ENCODE measurements around the gene CALY.

The CALY gene

DNA sequence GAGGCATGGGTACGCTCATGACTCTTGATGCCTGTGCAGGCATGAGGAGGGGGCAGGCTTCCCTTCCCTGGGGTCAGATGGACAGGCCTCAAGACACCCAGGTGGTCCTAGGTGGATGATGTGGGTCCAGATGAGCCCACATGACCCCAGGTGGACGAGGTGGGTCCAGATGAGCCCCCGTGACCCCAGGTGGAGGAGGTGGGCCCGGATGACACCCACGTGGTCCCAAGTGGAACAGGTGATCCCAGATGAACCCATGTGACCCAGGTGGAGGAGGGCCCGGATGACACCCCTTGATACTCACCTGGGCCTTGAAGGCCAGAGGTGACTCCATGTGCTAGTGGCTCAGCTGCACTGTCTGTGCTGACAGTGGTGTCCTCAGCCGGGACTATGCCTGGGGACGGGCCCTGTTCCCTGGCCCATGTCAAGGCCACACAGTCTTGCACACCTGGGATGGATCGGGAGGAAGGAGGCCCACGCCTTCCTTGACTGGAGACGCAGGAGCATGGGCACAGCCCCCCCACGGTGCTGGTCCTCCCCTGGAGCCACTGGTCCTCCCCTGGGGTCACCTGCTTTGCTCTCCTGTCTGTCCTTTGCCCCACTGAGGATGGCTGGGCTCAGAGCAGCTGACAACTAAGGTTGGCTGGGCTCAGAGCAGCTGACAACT lies 13.7 kb upstream of the CALY start:
- no peak for DNase-seq

DNA sequence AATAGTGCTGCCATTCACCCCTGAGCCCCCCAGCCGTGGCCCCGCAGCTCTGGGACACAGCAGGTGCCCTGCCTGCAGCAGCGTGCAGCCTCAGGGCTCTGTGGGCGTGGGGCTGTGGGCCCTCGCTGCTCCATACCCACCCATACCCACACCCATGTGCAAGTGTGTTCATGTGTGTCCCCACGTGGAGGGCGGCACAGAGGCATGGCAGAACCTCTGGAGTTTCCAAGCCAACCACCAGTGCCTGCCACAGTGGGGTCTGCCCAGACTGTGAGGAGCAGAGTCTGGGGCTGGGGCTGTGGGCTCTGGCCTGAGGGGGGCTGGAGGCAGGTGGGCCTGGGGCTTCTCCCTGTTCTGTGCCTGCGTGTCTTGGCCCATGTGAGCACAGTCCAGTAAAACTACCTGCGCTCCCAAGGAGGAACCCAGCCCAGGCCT lies 12.9 kb upstream of the CALY start:
- no peak for DNase-seq

DNA sequence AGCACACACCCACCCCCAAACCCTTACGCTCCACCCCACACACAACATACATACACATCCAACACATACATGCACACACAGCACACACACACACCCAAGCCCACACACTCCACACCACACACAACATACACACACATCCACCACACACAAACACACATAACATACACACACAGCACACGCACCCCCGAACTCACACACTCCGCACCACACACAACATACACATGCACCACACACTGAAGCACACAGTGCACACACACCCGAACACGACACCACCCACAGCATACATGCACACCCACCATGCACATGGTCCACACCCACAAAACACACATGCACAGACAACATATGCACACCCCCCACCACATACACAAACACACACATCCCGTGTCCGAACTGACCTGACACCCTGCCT lies 12.5 kb upstream of the CALY start:
- DNase-seq = no peak

DNA sequence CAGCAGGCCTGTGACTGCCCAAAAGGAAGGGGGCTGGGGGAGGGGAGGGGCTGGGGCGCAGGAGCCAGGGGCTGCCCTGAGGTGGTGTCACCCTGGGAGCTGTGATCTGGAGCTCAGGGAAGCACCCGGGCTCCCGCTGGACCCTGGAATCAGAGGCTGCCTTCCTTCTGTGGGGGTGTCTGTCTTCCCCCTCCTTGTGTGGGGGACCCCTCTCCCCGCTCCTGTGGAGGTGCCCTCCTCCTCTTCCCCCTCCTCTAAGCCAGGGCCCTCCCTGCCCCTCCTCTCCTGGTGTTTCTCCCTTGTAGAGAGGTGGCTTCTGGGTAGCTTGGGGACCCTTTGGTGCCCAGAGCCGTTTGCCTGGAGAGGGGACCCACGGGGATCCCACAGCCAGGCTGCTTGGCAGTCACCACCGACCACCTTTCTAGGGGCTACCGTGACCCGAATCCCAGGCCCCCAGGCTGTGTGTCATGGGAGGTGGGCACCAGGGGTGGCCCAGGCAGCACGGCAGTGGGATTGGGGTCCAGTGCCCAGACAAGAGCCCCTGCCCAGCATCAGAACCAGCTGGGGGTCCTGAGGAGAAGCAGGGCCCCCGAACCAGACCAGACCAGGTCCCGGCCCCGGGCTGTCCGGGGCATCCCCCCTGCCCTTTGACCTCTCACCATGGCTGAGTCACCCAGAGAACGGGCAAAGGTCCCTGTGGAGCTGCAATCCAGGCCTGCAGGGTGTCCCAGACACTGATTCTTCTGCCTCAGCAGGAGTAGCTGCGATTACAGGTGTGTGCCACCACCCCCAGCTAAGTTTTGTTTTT lies 11.2 kb upstream of the CALY start:
- no peak for DNase-seq

DNA sequence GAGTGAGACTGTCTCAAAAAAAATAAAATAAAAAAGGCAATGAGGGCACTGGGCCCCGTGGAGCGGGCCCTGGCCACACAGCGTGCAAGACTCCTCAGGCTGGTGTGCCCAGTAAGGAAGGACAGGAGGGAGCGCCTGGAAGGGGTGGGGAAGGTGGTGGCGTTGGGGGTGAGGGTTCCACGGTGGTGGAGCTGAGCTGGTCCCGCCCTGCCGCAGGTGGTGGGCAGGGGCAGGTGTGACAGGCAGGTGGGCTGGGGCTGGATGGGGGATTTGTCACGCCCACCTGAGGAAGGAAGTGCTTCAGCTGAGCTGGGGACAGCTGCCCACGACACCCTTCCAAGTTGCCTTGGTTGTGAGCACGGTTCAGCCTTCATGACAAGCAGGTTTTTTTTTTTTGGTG lies 9.7 kb upstream of the CALY start:
- DNase-seq = no peak

DNA sequence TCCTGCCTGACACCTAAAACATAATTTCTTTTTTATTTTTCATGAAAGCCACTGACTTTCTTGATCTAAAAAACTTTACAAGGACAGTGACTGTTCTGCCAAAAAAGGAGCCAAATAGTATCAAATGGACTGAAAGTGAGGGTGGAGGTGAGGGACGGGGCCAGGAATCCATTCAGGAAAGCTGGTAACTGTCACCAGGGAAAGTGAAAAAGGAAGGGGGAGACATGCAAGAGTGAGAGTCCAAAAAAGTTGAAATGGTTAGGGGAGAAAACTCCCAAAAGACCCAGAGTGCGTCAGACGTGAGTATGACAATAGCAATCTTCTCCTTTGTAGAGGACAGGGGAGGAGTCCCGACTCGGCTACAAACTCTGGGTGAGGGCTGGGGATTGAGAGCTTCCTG lies 7.5 kb upstream of the CALY start:
- no peak for DNase-seq

DNA sequence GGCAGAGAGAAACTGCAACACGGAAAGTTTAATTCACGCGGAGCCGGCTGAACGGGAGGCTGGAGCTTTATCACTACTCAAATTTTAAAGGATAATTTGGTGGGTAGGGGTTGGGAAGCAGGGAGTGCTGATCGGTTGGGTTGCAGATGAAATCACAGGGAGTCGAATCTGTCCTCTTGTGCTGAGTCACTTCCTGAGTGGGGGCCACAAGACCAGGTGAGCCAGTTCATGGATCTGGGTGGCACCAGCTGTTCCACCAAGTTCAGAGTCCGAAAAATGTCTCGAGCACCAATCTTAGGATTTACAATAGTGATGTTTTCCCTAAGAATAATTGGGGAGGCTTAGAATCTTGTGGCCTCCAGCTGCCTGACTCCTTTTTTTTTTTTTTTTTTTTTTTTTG lies 6.9 kb upstream of the CALY start:
- no peak for DNase-seq

DNA sequence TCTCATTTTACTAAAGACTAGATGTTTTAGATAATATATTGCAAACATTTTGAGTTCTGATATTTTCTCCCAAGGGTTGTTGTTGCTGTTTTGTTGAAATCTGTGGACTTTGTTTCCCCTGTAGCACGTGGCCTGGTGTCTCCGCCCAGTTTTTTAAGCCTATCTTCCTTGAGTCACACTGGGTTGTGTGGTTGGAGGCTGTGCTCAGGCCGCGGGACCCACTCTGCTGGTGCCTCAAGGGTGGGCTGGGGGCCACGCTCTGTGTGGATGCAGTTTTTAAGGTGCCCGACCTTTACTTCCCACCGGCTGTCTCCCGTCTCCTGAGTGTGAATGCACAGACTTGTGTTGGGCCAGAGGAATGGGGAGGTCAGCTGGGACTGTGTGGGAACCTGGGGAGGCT lies 6.2 kb upstream of the CALY start:
- no peak for DNase-seq

DNA sequence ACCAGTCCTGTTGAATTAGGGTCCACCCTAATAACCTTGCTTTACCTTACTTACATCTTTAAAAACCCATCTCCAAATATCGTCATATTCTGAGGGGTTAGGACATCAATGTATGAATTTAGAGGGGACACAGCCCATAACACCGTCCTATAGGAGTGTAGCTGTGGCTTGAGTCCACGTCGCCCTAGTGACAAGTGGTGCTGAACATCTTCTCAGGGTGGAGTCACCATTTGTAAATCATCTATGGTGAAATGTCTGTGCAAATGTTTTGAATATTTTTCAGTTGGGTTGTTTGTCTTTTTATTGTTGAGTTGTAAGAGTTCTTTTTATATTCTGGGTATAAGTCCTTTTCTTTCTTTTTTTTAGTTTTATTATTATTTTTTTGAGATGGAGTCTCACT lies 5.3 kb upstream of the CALY start:
- DNase-seq = no peak

DNA sequence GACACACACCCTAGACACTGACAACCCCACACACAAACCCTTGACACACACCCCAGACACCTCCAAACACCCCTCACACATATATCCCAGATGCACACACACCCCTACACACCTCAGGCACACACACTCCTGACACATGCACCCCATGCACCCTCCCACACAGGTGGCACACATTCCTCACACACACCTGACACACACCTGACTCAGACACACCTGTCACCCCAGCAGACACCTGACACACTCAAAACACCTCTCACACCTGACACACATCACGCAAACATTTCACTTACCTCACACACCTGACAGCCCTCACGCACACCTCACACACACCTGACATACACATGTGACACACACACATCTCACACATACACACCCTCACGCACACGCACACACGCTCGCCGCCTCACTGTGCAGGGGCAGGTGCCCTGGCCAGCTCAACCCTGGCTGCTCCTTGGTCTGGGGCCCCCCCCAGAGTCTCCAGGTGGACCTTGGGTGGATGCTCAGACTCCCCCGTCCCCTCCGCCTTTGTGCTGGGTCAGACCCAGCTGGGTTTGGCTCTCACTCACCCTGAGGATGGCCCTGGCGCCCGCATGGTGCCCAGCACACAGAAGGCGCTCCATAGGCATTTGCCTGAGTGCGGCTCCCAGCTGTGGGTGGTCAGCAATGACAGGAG lies 3.1 kb upstream of the CALY start:
- no peak for DNase-seq

DNA sequence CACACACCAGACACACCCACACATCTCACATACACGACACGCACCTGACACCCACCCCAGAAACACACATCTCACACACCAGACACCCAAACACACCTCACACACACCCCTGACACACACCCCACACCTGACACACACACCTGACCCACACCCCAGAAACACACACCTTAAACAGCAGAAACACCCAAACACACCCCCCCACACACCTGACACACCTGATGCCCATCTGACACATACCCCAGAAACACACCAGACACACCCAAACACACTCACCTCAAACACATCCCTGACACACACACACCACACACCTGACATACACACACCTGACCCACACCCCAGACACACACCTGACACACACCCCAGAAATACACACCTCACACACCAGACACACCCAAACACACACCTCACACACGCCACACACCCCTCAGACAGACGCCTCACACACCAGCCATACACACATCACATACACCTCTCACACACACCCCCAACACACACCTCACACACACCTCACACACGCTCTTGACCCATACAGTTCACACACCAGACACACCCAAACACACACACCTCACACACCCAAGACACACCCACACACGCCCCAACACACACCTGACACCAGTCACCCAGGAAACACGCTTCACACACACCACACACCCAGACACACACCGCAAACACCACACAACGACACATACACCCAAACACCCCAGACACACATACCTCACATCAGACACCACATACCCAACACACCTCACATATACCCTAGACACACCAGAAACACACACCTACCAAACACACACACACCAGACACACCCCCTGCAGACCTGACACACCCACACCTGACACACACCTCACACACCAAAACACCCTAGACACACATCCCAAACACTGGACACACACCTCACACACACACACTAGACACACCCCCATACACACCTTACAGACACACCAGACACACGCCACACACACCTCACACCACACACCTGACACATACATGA lies 1.7 kb upstream of the CALY start:
- DNase-seq = no peak

DNA sequence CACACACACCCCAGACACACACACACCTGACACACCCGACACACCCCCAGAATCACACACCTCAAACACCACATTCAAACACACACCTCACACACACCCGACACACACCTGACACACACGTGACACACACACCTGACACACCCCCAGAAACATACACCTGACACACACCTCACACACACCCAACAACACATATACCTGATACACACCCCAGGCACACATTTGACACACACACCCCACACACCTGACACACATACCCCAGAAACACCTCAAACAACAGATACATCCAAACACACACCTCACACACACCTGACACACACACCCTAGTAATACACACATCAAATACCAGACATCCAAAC lies 652 bp upstream of the CALY start:
- DNase-seq = no peak

DNA sequence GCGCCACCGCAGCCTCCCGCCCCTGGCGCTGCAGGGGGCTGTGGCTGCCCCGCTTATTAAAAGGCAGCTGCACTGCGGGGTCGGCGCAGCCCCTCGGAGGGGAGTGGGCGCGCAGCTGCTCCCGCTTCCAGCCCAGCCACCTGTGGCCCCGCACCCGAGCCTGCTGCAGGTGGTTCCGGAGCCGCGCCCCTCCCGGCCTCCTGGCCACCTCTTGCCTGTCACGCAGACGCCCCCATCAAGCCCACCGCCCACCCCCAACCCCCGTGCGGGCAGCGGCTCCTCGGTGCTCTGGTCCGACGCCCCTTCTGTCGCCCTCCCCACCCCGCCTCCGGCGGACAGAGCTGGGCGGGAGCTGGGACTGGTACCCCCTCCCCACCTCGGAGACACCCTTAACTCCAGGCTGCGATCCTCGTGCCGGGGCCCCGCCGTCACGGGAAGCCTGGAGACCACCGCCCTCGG lies 549 bp downstream of the CALY start:
- no peak for DNase-seq

DNA sequence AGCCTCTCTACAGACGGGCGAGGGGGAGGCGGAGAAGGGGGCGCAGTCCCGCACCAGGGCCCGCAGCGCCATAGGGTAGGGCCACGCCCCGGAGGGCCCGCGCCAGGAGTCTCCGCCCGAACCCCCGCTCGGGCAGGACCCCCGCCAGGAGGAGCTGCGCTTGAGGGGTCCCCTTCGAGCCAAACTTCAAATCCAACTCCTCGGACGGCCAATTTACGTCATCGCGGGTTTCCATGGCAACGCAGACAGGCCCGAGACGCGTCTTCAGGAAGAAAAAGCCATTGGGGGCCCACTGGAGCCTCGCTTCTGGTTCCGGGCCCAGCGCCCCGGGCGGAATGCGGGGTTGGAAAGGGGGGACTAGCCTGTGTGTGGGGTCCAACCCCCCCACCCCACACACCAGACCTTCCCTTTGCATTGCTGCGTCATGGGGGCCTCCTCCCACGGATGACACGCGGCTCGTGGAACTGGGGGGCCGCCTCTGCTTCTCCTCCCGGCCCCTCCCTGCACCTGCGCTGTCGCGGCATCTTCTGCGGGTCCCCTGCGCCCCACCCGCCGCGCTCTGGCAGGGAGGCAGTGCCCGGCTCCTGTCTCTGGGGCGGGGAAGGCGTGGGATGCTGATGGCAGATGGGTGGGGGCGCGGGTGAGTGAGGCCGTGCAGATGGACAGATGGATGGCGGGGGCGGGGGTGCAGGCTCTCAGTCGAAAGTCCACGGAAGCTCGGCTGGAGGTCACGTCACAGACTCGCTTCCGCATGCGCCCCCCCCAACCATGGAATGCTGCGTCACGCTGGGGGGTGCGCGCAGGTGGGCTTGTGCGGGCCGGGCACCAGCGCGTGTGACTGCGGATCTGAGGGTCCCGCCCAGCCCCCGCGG lies 1.2 kb downstream of the CALY start:
- DNase-seq = peak; percentile 77

DNA sequence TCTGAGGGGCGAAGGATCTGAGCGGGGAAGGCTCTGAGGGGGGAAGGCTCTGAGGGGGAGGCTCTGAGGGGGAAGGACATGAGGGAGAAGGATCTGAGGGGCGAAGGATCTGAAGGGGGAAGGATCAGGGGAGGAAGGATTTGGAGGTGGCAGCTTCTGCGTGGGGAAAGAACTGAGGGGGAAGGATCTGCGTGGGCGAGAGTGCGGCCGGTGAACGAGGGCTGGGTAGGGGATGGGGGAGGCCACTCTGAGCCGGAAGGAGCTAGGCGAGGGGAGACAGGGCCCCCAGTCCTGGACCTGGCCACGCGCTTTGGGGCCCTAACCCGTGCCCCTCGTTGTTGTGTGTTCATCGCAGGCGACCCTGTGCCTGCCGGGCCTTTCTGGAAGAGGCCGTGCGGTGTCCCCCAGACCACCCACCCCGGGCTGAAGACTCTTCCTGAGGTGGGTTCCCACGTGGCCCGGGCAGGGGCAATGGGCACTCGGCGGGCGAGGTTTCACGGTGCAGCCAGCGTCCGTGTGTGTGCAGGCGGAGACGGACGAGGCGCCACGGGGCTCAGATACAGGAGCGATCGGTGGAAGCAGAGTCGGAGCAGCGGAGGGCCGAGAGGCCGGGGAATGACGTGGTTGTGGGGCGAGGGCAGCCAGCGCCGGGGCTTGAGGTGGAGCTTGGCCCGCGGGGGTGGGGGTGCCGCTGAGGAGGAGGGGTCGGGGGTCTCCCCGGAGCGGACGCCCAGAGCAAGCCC lies 2.0 kb downstream of the CALY start:
- DNase-seq = peak in 1 of 2 donors; percentile 49

DNA sequence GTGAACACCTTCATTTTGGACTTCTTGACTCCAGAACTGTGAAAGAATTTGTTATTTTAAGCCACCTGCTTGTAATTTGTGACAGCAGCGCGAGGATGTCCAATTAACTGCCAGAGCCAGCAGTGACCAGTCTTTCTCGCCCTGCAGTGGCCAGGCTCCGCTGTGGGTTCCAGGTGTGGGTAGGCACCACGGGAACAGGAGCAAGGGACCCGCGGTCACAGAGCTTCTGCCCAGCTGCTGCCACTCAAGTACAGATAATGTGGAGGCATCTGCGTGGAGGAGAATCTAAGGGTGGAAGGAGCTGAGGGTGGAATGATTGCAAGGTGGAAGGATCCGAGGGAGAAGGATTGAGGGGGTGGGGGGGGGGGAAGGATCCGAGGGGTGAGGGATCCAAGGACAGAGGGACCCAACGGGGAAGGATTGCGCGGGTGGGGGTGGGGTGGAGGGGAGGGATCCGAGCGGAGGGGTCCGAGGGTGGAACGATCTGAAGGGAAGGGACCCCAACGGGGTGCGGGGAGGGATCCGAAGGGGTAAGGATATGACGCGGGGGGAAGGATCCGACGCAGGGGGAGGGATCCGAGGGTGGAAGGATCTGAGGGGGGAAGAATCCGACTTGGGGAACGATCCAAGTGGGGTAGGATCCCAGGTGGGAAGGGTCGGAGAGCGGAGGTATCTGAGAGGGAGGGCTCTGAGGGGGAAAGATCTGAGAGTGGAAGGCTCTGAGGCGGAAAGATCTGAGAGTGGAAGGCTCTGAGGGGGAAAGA lies 3.6 kb downstream of the CALY start:
- DNase-seq = no peak

DNA sequence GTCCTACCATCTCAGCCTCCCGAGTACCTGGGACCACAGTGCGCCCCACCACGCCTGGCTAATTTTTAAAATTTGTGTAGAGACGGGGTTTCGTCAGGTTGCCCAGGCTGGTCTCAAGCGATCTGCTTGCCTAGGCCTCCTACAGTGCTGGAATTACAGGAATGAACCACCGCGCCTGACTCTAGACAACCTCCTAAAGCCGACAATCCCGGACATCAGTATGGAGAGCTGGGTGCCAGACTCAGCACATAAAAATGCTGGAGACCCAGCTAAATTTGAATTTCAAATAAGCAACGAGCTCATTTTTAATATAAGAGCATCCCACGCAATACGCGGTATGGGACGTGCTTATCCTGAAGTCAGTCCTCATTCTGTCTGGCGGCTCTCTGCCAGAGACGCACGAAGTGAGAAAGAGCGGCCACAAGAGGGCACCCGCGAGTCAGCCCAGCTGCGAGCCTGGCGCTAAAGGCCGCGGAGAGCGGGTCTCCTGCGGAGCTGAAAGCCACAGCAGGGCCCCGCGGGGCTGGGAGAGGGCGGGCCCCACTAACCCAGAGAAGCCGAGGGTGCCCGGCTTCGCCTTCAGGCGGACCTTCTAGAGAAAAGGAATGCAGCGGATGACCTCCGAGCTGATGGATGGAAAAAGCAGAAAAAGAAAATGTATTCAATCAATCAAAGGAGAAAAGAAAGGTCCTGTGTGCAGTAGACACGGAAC lies 7.0 kb downstream of the CALY start:
- DNase-seq = peak; percentile 91 to 94

DNA sequence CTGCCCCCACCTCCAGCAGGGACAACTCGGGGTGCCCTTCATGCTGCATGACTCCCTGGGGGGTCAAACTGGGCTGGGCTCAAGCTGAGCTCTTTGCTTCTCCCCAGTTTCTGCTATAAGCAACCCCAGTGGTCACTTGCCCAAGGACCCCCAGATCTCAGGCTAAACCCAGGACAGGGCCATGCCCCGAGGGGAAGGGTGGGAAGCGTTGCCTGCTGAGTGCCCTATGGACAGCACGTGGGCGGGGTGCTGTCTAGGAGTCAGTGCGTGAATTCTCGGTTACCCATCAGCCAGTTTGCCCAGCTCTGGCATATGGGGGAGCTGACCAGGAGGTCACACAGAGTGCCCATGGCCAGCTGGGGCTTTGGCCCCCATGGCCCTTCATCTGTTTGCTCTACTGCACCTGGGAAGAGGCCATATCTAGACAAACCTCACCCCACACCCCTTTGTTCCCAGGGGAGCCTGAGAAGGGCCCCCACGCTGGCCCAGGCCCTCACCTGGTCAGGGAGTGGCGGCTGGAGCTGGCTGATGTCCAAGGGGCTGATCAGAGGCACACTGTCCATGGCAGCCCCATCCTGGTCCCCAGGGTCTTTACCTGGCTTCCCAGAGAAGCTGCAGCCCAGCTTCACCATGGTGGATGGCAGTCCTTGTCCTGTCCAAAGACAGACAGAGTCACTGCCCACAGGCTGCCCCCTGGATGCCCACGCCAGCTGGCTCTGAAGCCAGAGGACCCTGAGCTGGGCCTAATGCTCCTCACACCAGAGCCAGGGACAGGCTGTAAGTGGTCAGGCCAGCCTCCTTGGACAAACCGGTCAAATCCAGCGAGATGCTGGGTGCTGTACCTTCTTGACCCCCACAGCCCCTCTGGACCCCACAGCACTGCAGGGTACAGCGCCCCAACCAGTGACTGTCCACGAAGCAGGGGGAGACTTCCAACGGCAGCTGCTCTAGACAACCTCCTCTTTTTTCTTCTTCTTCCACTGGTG lies 8.0 kb downstream of the CALY start:
- DNase-seq = no peak

Data from stimulated activated CD4-positive, alpha-beta T cell treated with anti-CD3 and anti-CD28 coated beads, Interleukin-2, amount 100 ng/mL, for 24 hours (primary cell).